Measurements from ENCODE around the gene BAD.

BAD gene

DNA sequence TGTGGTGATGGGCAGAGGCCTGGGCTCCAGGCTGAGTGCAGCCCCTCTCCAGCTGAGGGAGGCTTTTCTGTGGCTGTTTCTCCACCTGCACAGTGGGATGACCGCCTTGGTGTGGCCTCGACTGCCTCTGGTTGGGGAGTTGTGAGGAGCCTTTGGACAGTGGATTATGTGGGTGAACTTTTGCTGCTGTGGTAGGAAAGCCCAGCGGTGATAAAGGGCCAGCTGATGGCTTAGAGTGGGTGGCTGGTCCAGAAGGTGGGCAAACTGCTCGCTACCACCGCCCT, 19.5 kb upstream of the BAD start:
- ChIA-PET CTCF (interaction anchor here (0.9 to 5.8 kb wide), 24 partner anchors 9 to 303 kb away, joined by 3 to 219 read pairs (median 10); partner anchors contain the start of genes BAD, FERMT3, GPR137 and KCNK4), POLR2A (interaction anchor here (1.0 to 2.0 kb wide), 3 partner anchors 14 to 100 kb away, joined by 8 to 18 read pairs (median 8); partner anchors contain the start of genes FERMT3, PRDX5 and TRMT112)
- no peak for DNase-seq (ENCODE audit: extremely low spot score)
- peak; percentile 1 for TF ChIP-seq CTCF (IDR thresholded peaks at IDR 0.05; ENCODE audit: control extremely low read depth, extremely low read depth, low read depth, missing control alignments)

DNA sequence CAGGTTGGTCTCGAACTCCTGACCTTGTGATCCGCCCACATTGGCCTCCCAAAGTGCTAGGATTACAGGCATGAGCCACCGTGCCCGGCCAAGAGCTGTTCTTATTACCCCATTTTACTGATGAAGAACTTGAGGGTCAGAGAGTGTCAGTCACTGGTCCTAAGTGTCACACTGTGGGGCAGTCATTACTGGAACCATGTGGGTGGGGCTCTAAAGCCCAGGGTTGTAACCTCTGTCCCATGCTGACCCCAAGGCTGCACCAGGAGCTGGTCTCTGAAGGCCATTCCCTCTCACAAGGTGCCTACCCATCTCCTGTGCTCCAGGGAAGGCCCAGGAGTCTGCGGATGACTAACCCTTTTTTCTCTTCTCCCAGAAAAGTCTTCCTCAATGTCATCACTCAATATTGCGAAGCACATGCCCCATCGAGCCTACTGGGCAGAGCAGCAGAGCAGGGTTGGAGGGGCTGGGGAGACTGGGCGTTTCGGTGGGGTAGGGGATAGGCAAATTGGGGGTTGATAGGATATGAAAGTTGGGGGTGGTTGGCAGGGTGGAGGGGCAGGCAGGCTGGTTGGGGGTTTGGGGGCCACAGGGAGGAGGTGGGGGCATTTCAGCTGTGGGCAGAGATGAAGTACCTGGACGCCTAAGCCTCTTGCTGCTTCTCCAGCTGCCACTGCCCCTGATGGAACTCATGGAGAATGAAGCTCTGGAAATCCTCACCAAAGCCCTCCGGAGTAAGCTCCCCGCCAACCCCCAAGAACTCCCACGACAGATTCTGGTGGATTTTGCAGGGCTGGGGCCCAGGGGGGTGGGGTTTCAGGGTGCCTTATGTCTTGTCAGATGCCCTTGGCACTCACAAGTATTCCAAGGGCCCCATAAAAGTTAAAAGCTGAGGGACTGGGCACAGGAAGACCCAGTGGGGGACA, 18.9 kb upstream of the BAD start:
- DNase-seq (ENCODE audit: extremely low spot score) = no peak
- CTCF ChIA-PET = interaction anchor here (1.1 to 5.8 kb wide), 26 partner anchors 10 to 302 kb away, joined by 3 to 219 read pairs (median 10); partner anchors contain the start of genes BAD, FERMT3, GPR137 and KCNK4
- TF ChIP-seq CTCF (IDR thresholded peaks at IDR 0.05; ENCODE audit: control extremely low read depth, extremely low read depth, low read depth, missing control alignments) = no peak
- POLR2A ChIA-PET = interaction anchor here (0.6 to 2.0 kb wide), 5 partner anchors 9 to 739 kb away, joined by 6 to 18 read pairs (median 8); partner anchors contain the start of genes FERMT3, PRDX5 and TRMT112

- TF ChIP-seq CTCF (IDR thresholded peaks at IDR 0.05; ENCODE audit: control extremely low read depth, extremely low read depth, low read depth, missing control alignments) = no peak
- no peak for DNase-seq (ENCODE audit: extremely low spot score)
- POLR2A ChIA-PET = interaction anchor here (1.2 kb wide), 1 partner anchor 28 kb away, joined by 3 read pairs; no protein-coding TSS in a partner anchor
- CTCF ChIA-PET = interaction anchor here (0.7 to 5.8 kb wide), 29 partner anchors 10 to 360 kb away, joined by 3 to 219 read pairs (median 6); partner anchors contain the start of genes BAD, CCDC88B, FERMT3 and GPR137
These were observed 15.6 kb upstream of the BAD start, which contains the start of gene CATSPERZ for GRCh38 chr11:64299847-64300648. Gene CATSPERZ (plus strand): TSS chr11:64300358. CDS start chr11:64300411, 53 bp downstream.

GRCh38 chr11:64298966-64299846, 14.7 kb upstream of the BAD start:
- no peak for TF ChIP-seq CTCF (IDR thresholded peaks at IDR 0.05; ENCODE audit: control extremely low read depth, extremely low read depth, low read depth, missing control alignments)
- DNase-seq (ENCODE audit: extremely low spot score) = no peak
- ChIA-PET POLR2A (no interaction called here), CTCF (interaction anchor here (1.8 kb wide), 1 partner anchor 95 kb away, joined by 5 read pairs; no protein-coding TSS in a partner anchor)

- CTCF ChIA-PET = interaction anchor here (1.2 to 1.8 kb wide), 2 partner anchors 10 to 93 kb away, joined by 3 to 5 read pairs; no protein-coding TSS in a partner anchor
- POLR2A ChIA-PET = no interaction called here
- DNase-seq (ENCODE audit: extremely low spot score) = no peak
- no peak for TF ChIP-seq CTCF (IDR thresholded peaks at IDR 0.05; ENCODE audit: control extremely low read depth, extremely low read depth, low read depth, missing control alignments)
These were observed 13.4 kb upstream of the BAD start for GRCh38 chr11:64297699-64298358.

Data from GM10248 (cell line).